ENCODE data around the gene PPM1D. TPM values are rescaled to one million over a fixed set of nuclear protein-coding genes. Genes with fewer than 3 reads are reported as not detected.
"Not testable (repeated sequence)": the region's sequence is repeated elsewhere in the genome, so short reads cannot be mapped to it uniquely, and the experiment has no call there.

PPM1D gene
- total RNA-seq, 4 donors from 2014 or later, result 7.0 to 13.0 (median 11.9) TPM

DNA sequence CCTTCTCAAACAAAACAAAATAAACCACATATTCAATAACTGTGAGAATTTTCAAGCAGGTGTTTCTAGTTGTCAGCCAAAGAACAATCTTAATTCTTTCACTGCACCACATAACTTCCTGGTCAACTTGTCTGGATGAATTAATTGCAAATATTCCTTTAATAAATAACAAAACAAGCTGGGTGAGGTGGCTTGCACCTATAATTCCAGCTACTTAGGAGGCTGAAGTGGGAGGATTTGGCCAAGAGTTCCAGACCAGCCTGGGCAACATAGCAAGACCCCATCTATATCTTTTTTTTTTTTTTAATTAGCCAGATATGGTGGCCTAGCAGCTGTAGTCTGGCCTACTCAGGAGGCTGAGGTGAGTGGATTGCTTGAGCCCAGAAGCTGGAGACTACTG is 17.0 kb upstream of the PPM1D start:
- TF ChIP-seq EP300 (IDR thresholded peaks at IDR 0.05) (no peak), POLR2A (IDR thresholded peaks at IDR 0.05) (no peak), POLR2AphosphoS5 (IDR thresholded peaks at IDR 0.05) (no peak), CTCF (IDR thresholded peaks at IDR 0.05) (no peak)
- Histone ChIP-seq H3K27me3 (no peaks in the 10 kb centered on the region), H3K36me3 (no peaks in the 10 kb centered on the region), H3K4me1 (peaks cover 4% of the 10 kb centered on the region), H3K27ac (no peak overlapping the region), H3K9me3 (no peaks in the 10 kb centered on the region), H3K4me3 (no peak overlapping the region)
- no peak for DNase-seq (ENCODE audit: low spot score in 2 of 2)

DNA sequence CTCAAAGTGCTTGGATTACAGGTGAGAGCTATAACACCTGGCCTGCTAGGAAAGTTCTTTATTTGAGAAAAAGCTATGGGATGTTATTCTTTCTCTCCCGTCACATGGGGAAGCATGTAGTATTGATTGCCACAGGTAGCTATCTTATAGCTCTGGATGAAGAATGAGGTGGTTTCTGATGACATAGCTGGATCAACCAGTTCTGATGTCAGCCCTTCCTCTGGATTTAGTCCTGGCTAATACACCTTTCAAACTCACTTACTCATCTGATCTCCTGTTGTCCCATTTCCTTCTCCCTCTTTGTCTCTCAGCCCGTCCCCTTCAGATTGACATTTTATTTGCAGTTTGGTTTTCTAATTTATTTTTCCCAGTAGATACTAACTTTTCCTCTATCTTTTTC is 14.1 kb upstream of the PPM1D start:
- Histone ChIP-seq H3K9me3 (no peaks in the 10 kb centered on the region), H3K4me1 (no peaks in the 10 kb centered on the region), H3K4me3 (no peak overlapping the region), H3K36me3 (no peaks in the 10 kb centered on the region), H3K27ac (no peak overlapping the region), H3K27me3 (no peaks in the 10 kb centered on the region)
- WGBS, result 96% methylated on average over 2 of the region's 2 CpGs
- no peak for DNase-seq (ENCODE audit: low spot score in 2 of 2)
- TF ChIP-seq POLR2A (IDR thresholded peaks at IDR 0.05) (no peak), EP300 (IDR thresholded peaks at IDR 0.05) (no peak), CTCF (IDR thresholded peaks at IDR 0.05) (no peak), POLR2AphosphoS5 (IDR thresholded peaks at IDR 0.05) (no peak)

- WGBS, result 76% methylated on average over 3 of the region's 3 CpGs
- Histone ChIP-seq H3K4me3 (no peak overlapping the region), H3K36me3 (no peaks in the 10 kb centered on the region), H3K27ac (no peak overlapping the region), H3K27me3 (no peaks in the 10 kb centered on the region), H3K9me3 (no peaks in the 10 kb centered on the region), H3K4me1 (no peaks in the 10 kb centered on the region)
- no peak for DNase-seq (ENCODE audit: low spot score in 2 of 2)
- TF ChIP-seq CTCF (IDR thresholded peaks at IDR 0.05) (no peak), POLR2AphosphoS5 (IDR thresholded peaks at IDR 0.05) (no peak), EP300 (IDR thresholded peaks at IDR 0.05) (no peak), POLR2A (IDR thresholded peaks at IDR 0.05) (no peak)
Measured at GRCh38 chr17:60586288-60586974, 13.6 kb upstream of the PPM1D start.

DNA sequence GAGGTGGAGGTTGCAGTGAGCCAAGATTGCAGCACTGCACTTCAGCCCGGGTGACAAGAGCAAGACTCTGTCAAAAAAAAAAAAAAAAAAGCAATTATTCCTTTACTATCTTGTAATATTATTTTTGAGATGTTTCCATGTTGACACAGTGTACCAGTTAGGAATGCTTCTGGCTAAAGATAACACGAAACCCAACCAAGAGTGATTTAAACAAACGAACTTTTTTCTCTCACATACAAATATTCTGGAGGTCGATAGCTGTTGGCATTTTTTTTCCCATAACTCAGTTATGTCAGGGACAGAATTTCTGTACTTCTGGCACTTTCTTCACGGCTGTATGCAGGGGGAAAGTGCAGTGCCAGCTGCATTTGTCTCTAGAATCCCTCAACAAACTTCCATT is 9.9 kb upstream of the PPM1D start:
- WGBS, result 45% methylated on average over 5 of the region's 5 CpGs
- Histone ChIP-seq H3K36me3 (no peaks in the 10 kb centered on the region), H3K27me3 (no peaks in the 10 kb centered on the region), H3K4me1 (no peaks in the 10 kb centered on the region), H3K27ac (no peak overlapping the region), H3K9me3 (no peaks in the 10 kb centered on the region), H3K4me3 (no peak overlapping the region)
- no peak for DNase-seq (ENCODE audit: low spot score in 2 of 2)
- no peak for TF ChIP-seq EP300 (IDR thresholded peaks at IDR 0.05)
- TF ChIP-seq POLR2AphosphoS5 (IDR thresholded peaks at IDR 0.05), result no peak
- TF ChIP-seq POLR2A (IDR thresholded peaks at IDR 0.05), result no peak
- TF ChIP-seq CTCF (IDR thresholded peaks at IDR 0.05), result no peak

GRCh38 chr17:60592750-60593149 is 7.2 kb upstream of the PPM1D start:
- H3K27ac ChIP-seq, result no peak overlapping the region
- H3K9me3 ChIP-seq, result no peaks in the 10 kb centered on the region
- 88% methylated on average over 2 of the region's 2 CpGs for WGBS
- H3K4me3 ChIP-seq, result no peak overlapping the region
- no peaks in the 10 kb centered on the region for H3K4me1 ChIP-seq
- H3K36me3 ChIP-seq, result no peaks in the 10 kb centered on the region
- TF ChIP-seq EP300 (IDR thresholded peaks at IDR 0.05) (no peak), CTCF (IDR thresholded peaks at IDR 0.05) (no peak), POLR2AphosphoS5 (IDR thresholded peaks at IDR 0.05) (no peak), POLR2A (IDR thresholded peaks at IDR 0.05) (no peak)
- no peaks in the 10 kb centered on the region for H3K27me3 ChIP-seq
- no peak for DNase-seq (ENCODE audit: low spot score in 2 of 2)

DNA sequence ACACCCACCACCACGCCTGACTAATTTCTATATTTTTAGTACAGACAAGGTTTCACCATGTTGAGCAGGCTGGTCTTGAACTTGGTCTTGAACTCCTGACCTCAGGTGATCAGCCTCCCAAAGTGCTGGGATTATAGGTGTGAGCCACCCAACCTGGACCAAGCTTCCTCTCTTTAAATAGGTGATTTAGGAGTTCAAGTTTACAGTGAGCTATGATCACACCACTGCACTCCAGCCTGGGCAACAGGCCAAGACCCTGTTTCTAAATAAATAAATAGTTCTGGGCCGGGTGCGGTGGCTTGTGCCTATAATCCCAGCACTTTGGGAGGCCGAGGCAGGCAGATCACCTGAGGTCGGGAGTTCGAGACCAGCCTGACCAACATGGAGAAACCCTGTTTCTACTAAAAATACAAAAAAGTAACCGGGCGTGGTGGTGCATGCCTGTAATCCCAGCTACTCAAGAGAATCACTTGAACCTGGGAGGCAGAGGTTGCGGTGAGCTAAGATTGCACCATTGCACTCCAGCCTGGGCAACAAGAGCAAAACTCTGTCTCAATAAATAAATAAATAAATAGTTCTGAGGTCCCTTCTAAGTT is 6.5 kb upstream of the PPM1D start:
- not testable (repeated sequence) for H3K4me1 ChIP-seq; H3K27me3 ChIP-seq; H3K4me3 ChIP-seq; H3K27ac ChIP-seq; H3K36me3 ChIP-seq; H3K9me3 ChIP-seq; DNase-seq (ENCODE audit: low spot score in 2 of 2)
- WGBS, result 79% methylated on average over 9 of the region's 9 CpGs

GRCh38 chr17:60594170-60594569 is 5.8 kb upstream of the PPM1D start:
- not testable (repeated sequence) for H3K27ac ChIP-seq; H3K27me3 ChIP-seq; H3K9me3 ChIP-seq; DNase-seq (ENCODE audit: low spot score in 2 of 2); H3K4me1 ChIP-seq; H3K4me3 ChIP-seq; H3K36me3 ChIP-seq
- WGBS, result 96% methylated on average over 7 of the region's 7 CpGs

All from suprapubic skin (tissue), 4 donors.